ENCODE results near the gene NKX2-3. TPM values are rescaled to one million over a fixed set of nuclear protein-coding genes. Genes with fewer than 3 reads are reported as not detected.

NKX2-3 gene
- total and polyA plus RNA-seq, 2 experiments from 2014 or later = 0.17 TPM; not detected in 1

DNA sequence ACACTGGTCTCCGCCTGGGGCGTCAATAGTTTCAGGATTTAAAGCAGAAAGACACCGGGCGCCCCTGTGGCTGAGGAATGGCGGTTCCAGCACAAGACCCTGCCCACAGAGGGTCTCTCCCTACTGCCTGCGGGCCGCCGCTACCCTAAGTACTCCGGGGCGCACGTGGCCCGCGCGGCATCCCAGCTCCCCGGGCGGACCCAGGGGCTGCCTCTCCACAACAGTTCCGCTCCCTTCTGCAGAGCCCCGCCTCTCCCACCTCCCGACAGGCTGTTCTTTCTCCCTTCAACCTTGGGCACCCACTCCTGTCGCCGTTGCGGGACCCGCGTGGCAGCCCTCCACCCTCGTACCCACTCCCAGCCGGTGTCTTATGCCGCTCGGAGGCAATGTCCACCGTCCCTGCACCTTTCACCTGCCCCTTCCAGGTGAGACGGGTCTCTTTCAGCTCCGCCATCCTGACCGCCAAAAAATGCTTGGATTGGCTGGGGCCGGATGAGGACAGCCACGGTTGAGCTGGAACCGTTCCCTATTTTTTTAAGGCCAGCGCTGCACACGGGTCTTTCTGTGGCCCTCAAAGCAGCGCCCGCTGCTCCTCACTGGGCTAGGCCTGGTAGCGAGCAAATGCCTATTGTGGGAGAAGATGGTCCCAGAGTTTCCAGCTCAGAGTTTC, 1.6 kb upstream of the NKX2-3 start:
- Histone ChIP-seq H3K36me3 (replicated peaks; ENCODE audit: insufficient read depth, low read depth) (no peaks in the 10 kb centered on the region), H2AFZ (no peak overlapping the region), H3K27me3 (peaks cover 98% of the 10 kb centered on the region), H3K4me2 (peak overlapping the region; percentile 49), H4K20me1 (ENCODE audit: insufficient read depth, poor library complexity, severe bottlenecking) (no peaks in the 10 kb centered on the region), H3K4me1 (ENCODE audit: insufficient read depth) (peaks cover 13% of the 10 kb centered on the region), H3K79me2 (no peaks in the 10 kb centered on the region), H3K4me3 (no peak overlapping the region), H3K9me3 (ENCODE audit: low read depth) (no peaks in the 10 kb centered on the region), H3K27ac (no peak overlapping the region), H3K9me2 (replicated peaks; ENCODE audit: insufficient read depth) (no peaks in the 10 kb centered on the region)
- no peak for DNase-seq (ENCODE audit: low spot score)
- TF ChIP-seq, protein P1, sequence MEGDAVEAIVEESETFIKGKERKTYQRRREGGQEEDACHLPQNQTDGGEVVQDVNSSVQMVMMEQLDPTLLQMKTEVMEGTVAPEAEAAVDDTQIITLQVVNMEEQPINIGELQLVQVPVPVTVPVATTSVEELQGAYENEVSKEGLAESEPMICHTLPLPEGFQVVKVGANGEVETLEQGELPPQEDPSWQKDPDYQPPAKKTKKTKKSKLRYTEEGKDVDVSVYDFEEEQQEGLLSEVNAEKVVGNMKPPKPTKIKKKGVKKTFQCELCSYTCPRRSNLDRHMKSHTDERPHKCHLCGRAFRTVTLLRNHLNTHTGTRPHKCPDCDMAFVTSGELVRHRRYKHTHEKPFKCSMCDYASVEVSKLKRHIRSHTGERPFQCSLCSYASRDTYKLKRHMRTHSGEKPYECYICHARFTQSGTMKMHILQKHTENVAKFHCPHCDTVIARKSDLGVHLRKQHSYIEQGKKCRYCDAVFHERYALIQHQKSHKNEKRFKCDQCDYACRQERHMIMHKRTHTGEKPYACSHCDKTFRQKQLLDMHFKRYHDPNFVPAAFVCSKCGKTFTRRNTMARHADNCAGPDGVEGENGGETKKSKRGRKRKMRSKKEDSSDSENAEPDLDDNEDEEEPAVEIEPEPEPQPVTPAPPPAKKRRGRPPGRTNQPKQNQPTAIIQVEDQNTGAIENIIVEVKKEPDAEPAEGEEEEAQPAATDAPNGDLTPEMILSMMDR (IDR thresholded peaks at IDR 0.05; ENCODE audit: poor library complexity) = no peak
- TF ChIP-seq EZH2 (IDR thresholded peaks at IDR 0.05; ENCODE audit: borderline replicate concordance) = peak; percentile 78
- WGBS (ENCODE audit: low lambda C conversion rate, missing lambda C conversion rate) = 8% methylated on average over 40 of the region's 40 CpGs

DNA sequence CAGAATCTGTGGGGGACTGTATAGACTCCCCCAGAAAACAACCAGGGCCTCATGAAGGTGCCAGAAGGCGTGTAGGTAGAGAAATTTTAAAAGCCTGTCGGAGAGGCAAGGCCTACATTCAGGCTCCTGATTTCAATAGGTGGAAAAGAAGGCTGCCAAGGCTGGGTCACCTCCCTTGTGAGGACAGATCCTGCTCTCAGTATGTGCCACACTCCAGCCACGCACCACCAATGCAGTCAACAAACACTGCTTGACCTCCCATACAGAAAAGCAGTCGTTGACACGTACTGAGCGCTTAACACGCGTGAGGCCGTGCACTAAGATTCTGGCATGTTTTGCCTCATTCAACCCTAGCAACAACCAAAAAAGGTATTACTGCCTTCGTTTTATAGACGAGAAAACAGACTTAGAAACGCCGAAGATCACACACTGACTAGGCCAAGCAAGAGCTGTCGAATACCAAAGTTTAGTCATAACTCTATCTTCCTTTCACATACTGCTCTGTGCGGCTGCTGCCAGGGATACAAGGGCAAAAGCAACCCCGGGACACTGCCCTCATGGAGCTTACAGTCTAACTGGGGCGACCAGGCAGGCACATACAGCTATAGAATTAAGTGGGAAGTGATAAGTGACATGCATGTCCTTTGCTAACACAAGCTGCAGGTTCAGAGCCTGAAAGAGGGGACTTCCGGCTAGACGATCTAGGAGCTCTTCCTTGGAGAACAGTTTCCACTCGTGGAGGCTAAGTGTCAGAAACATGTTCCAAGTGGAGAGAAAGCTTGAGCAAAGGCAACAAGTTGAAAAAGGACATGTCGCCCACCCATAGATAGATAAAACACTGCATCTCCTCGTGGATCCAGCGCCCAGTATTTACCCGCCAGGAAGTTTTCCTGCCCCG, 797 bp upstream of the NKX2-3 start:
- H3K9me2 ChIP-seq (replicated peaks; ENCODE audit: insufficient read depth) = no peaks in the 10 kb centered on the region
- no peaks in the 10 kb centered on the region for H4K20me1 ChIP-seq (ENCODE audit: insufficient read depth, poor library complexity, severe bottlenecking)
- H3K4me2 ChIP-seq = no peak overlapping the region
- no peak overlapping the region for H2AFZ ChIP-seq
- no peak for DNase-seq (ENCODE audit: low spot score)
- peaks cover 98% of the 10 kb centered on the region for H3K27me3 ChIP-seq
- H3K79me2 ChIP-seq = no peaks in the 10 kb centered on the region
- H3K36me3 ChIP-seq (replicated peaks; ENCODE audit: insufficient read depth, low read depth) = no peaks in the 10 kb centered on the region
- no peak overlapping the region for H3K27ac ChIP-seq
- WGBS (ENCODE audit: low lambda C conversion rate, missing lambda C conversion rate) = 54% methylated on average over 25 of the region's 25 CpGs
- H3K4me1 ChIP-seq (ENCODE audit: insufficient read depth) = peaks cover 19% of the 10 kb centered on the region
- H3K4me3 ChIP-seq = no peak overlapping the region
- no peaks in the 10 kb centered on the region for H3K9me3 ChIP-seq (ENCODE audit: low read depth)
- no peak for TF ChIP-seq EZH2phosphoT487 (IDR thresholded peaks at IDR 0.05; ENCODE audit: low read depth, severe bottlenecking, unreplicated experiment)
- no peak for TF ChIP-seq EZH2 (IDR thresholded peaks at IDR 0.05; ENCODE audit: borderline replicate concordance)
- TF ChIP-seq, protein P1 (IDR thresholded peaks at IDR 0.05; ENCODE audit: poor library complexity) = no peak

DNA sequence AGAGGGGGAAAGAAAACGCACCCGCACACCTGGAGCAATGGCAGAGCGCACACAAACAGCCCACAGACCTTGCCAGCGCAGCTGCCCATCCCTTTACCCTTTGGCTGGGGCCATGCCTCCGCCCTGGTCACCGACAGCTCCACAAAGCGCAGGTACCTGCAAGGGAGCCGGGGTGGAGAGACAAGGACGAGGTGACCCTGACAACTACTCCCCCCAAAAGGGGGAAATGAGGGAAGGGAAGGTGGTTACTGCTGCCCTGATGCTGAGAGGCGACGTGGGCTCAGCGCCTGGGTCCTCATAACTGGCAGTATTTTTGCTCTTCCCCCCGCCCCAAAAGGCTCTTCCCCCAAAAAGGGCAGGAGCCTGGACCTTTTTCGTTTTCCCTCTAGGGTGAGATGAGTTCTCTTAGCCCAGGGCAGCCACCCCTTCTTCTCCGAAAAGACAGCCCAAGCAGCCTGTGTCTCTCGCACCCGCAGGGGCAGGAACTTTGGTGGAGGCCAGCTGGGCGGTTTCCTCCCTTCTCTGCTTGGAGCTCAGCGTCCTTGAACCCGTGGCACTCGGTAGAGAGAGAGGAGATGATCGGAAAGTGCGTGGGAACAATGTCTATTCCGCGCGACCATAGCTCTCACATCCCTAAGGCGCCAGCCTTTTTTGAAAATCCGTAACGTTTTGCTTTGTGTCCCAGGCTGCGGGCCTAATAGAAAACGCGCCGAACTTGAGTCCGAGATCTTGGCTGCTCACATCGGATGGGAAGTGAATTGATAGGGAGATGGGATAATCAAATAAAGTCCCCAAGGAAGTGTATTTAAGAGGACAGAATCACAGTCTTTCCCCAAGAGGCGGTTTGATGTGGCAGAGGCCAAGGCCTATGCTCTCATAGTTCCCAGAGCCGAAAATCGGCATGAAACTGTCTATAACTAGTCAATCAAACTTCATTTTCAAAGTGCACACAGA, 1.0 kb downstream of the NKX2-3 start:
- H3K27ac ChIP-seq = no peak overlapping the region
- 22% methylated on average over 37 of the region's 38 CpGs for WGBS (ENCODE audit: low lambda C conversion rate, missing lambda C conversion rate)
- no peaks in the 10 kb centered on the region for H4K20me1 ChIP-seq (ENCODE audit: insufficient read depth, poor library complexity, severe bottlenecking)
- no peak overlapping the region for H3K4me2 ChIP-seq
- peaks cover 25% of the 10 kb centered on the region for H3K4me1 ChIP-seq (ENCODE audit: insufficient read depth)
- H3K4me3 ChIP-seq = no peak overlapping the region
- no peak overlapping the region for H2AFZ ChIP-seq
- TF ChIP-seq, protein P1 (IDR thresholded peaks at IDR 0.05; ENCODE audit: poor library complexity) = no peak
- TF ChIP-seq EZH2phosphoT487 (IDR thresholded peaks at IDR 0.05; ENCODE audit: low read depth, severe bottlenecking, unreplicated experiment) (peak; percentile 50), EZH2 (IDR thresholded peaks at IDR 0.05; ENCODE audit: borderline replicate concordance) (no peak)
- peaks cover 98% of the 10 kb centered on the region for H3K27me3 ChIP-seq
- H3K9me2 ChIP-seq (replicated peaks; ENCODE audit: insufficient read depth) = no peaks in the 10 kb centered on the region
- H3K36me3 ChIP-seq (replicated peaks; ENCODE audit: insufficient read depth, low read depth) = no peaks in the 10 kb centered on the region
- no peaks in the 10 kb centered on the region for H3K79me2 ChIP-seq
- no peaks in the 10 kb centered on the region for H3K9me3 ChIP-seq (ENCODE audit: low read depth)
- no peak for DNase-seq (ENCODE audit: low spot score)
